Fibroblast of lung (primary cell): ENCODE measurements around the gene MFSD2A. TPM values are rescaled to one million over a fixed set of nuclear protein-coding genes. Genes with fewer than 3 reads are reported as not detected.
"Not testable (repeated sequence)": the region's sequence is repeated elsewhere in the genome, so short reads cannot be mapped to it uniquely, and the experiment has no call there.

Experiments
- DNase-seq, 2 donors: peaks; one replicate each; pipeline versions ENCODE4 v3.0.0 to v3.0.0-alpha.2; 2010; ENCODE audit warnings: low read depth in 2 of 2
- H2AFZ ChIP-seq: 2 replicates; pipeline ENCODE4 v1.5.1; 2012; ENCODE audit warnings: low read length, control low read depth, inconsistent platforms
- H3K27ac ChIP-seq: 2 replicates; pipeline ENCODE4 v1.5.1; 2011; ENCODE audit warnings: low read length, control low read depth; ENCODE audit not compliant: insufficient read depth
- H3K27me3 ChIP-seq: 2 replicates; pipeline ENCODE4 v1.5.1; 2011; ENCODE audit warnings: mild to moderate bottlenecking, low read length; ENCODE audit not compliant: control insufficient read depth, insufficient read depth
- H3K36me3 ChIP-seq: 2 replicates; pipeline ENCODE4 v1.5.1; 2011; ENCODE audit warnings: low read length; ENCODE audit not compliant: control insufficient read depth, insufficient read depth
- H3K4me1 ChIP-seq: 2 replicates; pipeline ENCODE4 v1.5.1; 2011; ENCODE audit warnings: low read length; ENCODE audit not compliant: control insufficient read depth, insufficient read depth; ENCODE audit errors: extremely low read depth
- H3K4me2 ChIP-seq: 2 replicates; pipeline ENCODE4 v1.5.1; 2011; ENCODE audit warnings: low read length, control low read depth; ENCODE audit not compliant: insufficient read depth; ENCODE audit errors: extremely low read depth
- H3K4me3 ChIP-seq, 4 experiments: fragments of 200-600 bp in 1 of 4; sonication (generic) in 1 of 4; replicated peaks in 1 of 4; 2 replicates each; pipeline ENCODE4 v1.5.1; 2011 to 2016; ENCODE audit warnings: low read length in 4 of 4, low read depth in 3 of 4, mild to moderate bottlenecking in 3 of 4, control low read depth in 2 of 4, inconsistent platforms in 1 of 4, mixed read lengths in 1 of 4; ENCODE audit not compliant: insufficient read depth in 1 of 4; ENCODE audit errors: control extremely low read depth in 1 of 4
- H3K79me2 ChIP-seq: 2 replicates; pipeline ENCODE4 v1.5.1; 2012; ENCODE audit warnings: mild to moderate bottlenecking, low read length, inconsistent platforms; ENCODE audit not compliant: control insufficient read depth, insufficient read depth
- H3K9ac ChIP-seq: 2 replicates; pipeline ENCODE4 v1.5.1; 2011; ENCODE audit warnings: mild to moderate bottlenecking, low read length, control low read depth; ENCODE audit not compliant: insufficient read depth
- H3K9me3 ChIP-seq: 2 replicates; pipeline ENCODE4 v1.5.1; 2012; ENCODE audit warnings: low read depth, low read length; ENCODE audit not compliant: control insufficient read depth, insufficient read depth
- H4K20me1 ChIP-seq: 2 replicates; pipeline ENCODE4 v1.5.1; 2011; ENCODE audit warnings: low read length; ENCODE audit not compliant: control insufficient read depth, insufficient read depth; ENCODE audit errors: extremely low read depth
- EZH2 ChIP-seq: IDR thresholded peaks from 2 replicates; pipeline ENCODE4 v1.5.1; 2012; ENCODE audit warnings: low read length, control low read depth, mild to moderate bottlenecking; ENCODE audit errors: missing control alignments
- polyA plus RNA-seq, 2 donors: library from polyadenylated mRNA; depleted of rRNA in 1 of 2; stranded (reverse) in 1 of 2; unstranded in 1 of 2; fragments of >200 nt; gene quantifications; 2 replicates each; pipeline ENCODE4 v1.2.1, GENCODE V29; 2011 to 2012; ENCODE audit warnings: missing spikeins in 1 of 2
- total RNA-seq: library from RNA; depleted of rRNA; stranded (reverse); fragments of >200 nt; gene quantifications from 2 replicates; pipeline ENCODE4 v1.2.1, GENCODE V29; 2014
- TF ChIP-seq, protein P1 (sequence below), 2 donors: IDR thresholded peaks in 1 of 2; conservative IDR thresholded peaks in 1 of 2; 1 replicate in 1 of 2; 2 replicates in 1 of 2; pipeline ENCODE4 v1.5.1; 2011 to 2012; ENCODE audit warnings: low read length in 2 of 2, control low read depth in 1 of 2, inconsistent platforms in 1 of 2, low read depth in 1 of 2, mild to moderate bottlenecking in 1 of 2

MFSD2A gene
- total and polyA plus RNA-seq, 2 donors (not counting 1 experiment from before 2014, with no cell fraction given), result 0.90 to 1.2 TPM

DNA sequence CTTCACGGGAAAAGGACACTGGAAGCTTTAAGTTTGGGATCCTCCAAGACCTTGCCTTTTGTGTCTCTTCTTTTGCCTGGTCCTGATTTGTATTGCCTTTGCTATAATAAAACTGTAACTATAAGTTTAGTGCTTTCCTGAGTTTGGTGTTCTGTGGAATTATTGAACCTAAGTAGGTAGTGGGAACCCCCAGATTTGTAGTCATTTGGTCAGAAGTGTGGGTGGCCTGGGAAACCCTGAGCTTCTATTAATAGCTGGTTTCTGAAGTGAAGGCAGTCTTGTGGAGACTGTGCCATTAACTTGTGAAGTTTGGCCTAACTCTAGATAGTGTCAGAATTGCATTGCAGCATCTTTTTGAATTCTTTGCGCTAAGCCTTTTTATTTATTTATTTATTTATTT, 46.4 kb upstream of the MFSD2A start:
- DNase-seq, result no peak
- Histone ChIP-seq H2AFZ (no peak overlapping the region), H3K9ac (no peak overlapping the region), H4K20me1 (no peaks in the 10 kb centered on the region), H3K4me3 (no peak overlapping the region), H3K4me2 (no peak overlapping the region), H3K9me3 (no peaks in the 10 kb centered on the region), H3K36me3 (no peaks in the 10 kb centered on the region), H3K27me3 (peaks cover 6% of the 10 kb centered on the region), H3K4me1 (no peaks in the 10 kb centered on the region), H3K79me2 (no peaks in the 10 kb centered on the region), H3K27ac (no peak overlapping the region)
- TF ChIP-seq, protein P1, sequence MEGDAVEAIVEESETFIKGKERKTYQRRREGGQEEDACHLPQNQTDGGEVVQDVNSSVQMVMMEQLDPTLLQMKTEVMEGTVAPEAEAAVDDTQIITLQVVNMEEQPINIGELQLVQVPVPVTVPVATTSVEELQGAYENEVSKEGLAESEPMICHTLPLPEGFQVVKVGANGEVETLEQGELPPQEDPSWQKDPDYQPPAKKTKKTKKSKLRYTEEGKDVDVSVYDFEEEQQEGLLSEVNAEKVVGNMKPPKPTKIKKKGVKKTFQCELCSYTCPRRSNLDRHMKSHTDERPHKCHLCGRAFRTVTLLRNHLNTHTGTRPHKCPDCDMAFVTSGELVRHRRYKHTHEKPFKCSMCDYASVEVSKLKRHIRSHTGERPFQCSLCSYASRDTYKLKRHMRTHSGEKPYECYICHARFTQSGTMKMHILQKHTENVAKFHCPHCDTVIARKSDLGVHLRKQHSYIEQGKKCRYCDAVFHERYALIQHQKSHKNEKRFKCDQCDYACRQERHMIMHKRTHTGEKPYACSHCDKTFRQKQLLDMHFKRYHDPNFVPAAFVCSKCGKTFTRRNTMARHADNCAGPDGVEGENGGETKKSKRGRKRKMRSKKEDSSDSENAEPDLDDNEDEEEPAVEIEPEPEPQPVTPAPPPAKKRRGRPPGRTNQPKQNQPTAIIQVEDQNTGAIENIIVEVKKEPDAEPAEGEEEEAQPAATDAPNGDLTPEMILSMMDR (conservative IDR thresholded peaks at IDR 0.05 in 1 of 2, IDR thresholded peaks at IDR 0.05 in 1 of 2; ENCODE audit: low read depth in 1 of 2, low read length in 2 of 2), result no peak
- no peak for TF ChIP-seq EZH2

DNA sequence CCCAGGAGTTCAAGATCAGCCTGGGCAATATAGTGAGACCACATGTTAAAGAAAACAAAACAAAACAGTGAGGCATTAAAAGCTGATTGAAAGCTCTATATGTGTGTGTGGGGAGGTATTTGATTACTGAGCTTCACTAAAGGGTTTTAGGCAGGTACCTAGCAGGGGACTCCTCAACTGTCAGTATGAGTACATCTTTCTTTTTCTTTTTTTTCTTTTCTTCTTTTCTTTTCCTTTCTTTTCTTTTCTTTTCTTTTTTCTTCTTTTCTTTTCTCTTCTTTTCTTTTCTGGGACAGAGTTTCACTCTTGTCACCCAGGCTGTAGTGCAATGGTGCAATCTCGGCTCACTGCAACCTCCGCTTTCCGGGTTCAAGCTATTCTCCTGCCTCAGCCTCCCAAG, 44.7 kb upstream of the MFSD2A start:
- Histone ChIP-seq H2AFZ (no peak overlapping the region), H3K27me3 (peaks cover 3% of the 10 kb centered on the region), H3K9ac (no peak overlapping the region), H3K79me2 (no peaks in the 10 kb centered on the region), H3K4me1 (no peaks in the 10 kb centered on the region), H3K4me3 (no peak overlapping the region), H3K36me3 (no peaks in the 10 kb centered on the region), H3K27ac (no peak overlapping the region), H3K9me3 (no peaks in the 10 kb centered on the region), H3K4me2 (no peak overlapping the region), H4K20me1 (no peaks in the 10 kb centered on the region)
- DNase-seq, result no peak
- no peak for TF ChIP-seq EZH2
- TF ChIP-seq, protein P1 (conservative IDR thresholded peaks at IDR 0.05 in 1 of 2, IDR thresholded peaks at IDR 0.05 in 1 of 2; ENCODE audit: low read depth in 1 of 2, low read length in 2 of 2), result no peak

DNA sequence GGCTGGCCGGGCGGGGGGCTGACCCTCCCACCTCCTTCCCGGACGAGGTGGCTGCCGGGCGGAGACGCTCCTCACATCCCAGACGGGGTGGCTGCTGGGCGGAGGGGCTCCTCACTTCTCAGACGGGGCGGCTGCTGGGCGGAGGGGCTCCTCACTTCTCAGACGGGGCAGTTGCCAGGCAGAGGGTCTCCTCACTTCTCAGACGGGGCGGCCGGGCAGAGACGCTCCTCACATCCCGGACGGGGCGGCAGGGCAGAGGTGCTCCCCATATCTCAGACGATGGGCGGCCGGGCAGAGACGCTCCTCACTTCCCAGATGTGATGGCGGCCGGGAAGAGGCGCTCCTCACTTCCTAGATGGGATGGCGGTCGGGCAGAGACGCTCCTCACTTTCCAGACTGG, 41.8 kb upstream of the MFSD2A start:
- H3K4me1 ChIP-seq, H3K36me3 ChIP-seq, H3K79me2 ChIP-seq, H4K20me1 ChIP-seq, H2AFZ ChIP-seq, DNase-seq, H3K27ac ChIP-seq, H3K4me2 ChIP-seq, H3K9me3 ChIP-seq, H3K9ac ChIP-seq, H3K4me3 ChIP-seq, H3K27me3 ChIP-seq: not testable (repeated sequence)
